HG03060 (cell line): ENCODE data around the gene DPP9.

Experiments
- ATAC-seq: cut with Tn5 transposase; IDR thresholded peaks from one replicate; pipeline ENCODE4 v1.9.1; 2021; ENCODE audit warnings: low read depth, moderate number of reproducible peaks; ENCODE audit not compliant: unreplicated experiment

The DPP9 gene

DNA sequence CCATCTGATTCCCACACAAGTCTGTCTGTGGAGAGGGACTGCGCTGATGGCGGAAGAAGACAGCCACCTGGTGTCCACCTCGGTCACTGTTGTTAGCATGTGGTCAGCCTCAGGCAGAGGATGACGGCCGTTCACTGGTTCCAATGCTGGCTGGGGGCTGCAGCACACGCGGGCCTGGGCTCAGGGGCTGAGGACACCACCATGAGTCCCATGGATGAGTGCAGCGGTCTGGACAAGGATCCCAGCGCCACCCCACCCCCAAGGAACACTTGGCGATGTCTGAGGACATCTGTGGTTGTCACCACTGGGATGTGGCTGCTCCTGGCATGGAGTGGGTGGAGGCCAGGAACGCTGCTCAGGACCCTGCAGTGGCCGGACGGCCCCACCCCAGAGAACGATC is 10.9 kb downstream of the DPP9 start:
- ATAC-seq: no peak

GRCh38 chr19:4711211-4711610 is 12.4 kb downstream of the DPP9 start:
- no peak for ATAC-seq

DNA sequence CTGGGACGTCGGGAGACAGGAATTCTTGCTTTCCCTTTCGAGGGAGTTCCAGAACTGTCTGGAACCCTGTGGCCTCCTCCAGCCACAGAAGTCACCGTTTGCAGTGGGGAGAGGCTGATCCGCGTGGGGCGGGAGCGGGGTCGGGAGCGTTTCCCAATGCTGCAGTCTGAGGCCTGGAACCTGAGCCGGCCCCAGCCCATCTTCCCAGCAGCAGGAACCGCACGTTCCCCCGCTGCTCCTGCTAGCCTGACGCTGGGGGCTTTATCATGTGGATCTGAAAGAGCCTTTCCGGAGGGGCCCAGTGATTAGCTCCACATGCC is 13.4 kb downstream of the DPP9 start:
- ATAC-seq: no peak

- no peak for ATAC-seq
Observed at GRCh38 chr19:4709440-4710280, 14.0 kb downstream of the DPP9 start.

GRCh38 chr19:4707956-4708650 is 15.5 kb downstream of the DPP9 start:
- ATAC-seq: no peak

DNA sequence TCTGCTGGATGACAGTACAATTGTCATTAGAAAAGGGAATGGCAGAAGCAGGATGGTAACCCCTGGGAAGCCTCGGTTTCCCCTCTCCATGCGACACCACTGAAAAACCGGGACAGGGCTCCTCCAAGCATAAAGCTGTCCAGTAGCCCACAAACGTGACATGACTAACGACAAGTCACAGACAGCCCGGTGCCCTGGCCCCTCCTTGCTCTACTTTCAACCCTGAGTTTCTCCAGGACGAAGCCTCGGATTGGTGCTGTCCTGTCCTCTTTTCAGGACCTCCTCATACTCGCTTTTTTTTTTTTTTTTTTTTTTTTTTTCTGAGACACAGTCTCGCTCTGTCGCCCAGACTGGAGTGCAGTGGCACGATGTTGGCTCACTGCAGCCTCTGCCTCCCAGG is 16.3 kb downstream of the DPP9 start:
- ATAC-seq: no peak

- ATAC-seq: no peak
Observed at GRCh38 chr19:4705413-4706131, 18.1 kb downstream of the DPP9 start.

DNA sequence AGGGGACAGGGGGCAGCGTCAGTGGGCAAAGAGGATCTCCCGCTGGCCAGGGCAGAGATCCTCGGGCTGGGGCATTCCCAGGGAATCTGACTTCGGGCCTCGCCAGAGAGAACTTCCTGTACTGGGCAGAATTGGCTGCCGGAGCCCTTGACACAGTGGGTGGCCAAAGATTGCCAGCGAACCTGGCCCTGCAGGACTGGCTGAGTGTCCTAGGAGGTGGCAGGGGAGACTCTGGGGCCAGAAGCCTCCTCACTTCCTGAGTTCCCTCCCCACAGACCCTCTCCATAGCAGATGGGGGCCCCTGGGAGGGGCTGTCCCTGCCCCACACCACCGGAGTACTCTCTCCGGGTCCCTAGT is 19.3 kb downstream of the DPP9 start:
- no peak for ATAC-seq

GRCh38 chr19:4703671-4704316 is 19.8 kb downstream of the DPP9 start:
- ATAC-seq: no peak

GRCh38 chr19:4702764-4703163 is 20.9 kb downstream of the DPP9 start:
- no peak for ATAC-seq

GRCh38 chr19:4701557-4701956 is 22.1 kb downstream of the DPP9 start:
- no peak for ATAC-seq

GRCh38 chr19:4700693-4700970 is 23.0 kb downstream of the DPP9 start:
- ATAC-seq: no peak

DNA sequence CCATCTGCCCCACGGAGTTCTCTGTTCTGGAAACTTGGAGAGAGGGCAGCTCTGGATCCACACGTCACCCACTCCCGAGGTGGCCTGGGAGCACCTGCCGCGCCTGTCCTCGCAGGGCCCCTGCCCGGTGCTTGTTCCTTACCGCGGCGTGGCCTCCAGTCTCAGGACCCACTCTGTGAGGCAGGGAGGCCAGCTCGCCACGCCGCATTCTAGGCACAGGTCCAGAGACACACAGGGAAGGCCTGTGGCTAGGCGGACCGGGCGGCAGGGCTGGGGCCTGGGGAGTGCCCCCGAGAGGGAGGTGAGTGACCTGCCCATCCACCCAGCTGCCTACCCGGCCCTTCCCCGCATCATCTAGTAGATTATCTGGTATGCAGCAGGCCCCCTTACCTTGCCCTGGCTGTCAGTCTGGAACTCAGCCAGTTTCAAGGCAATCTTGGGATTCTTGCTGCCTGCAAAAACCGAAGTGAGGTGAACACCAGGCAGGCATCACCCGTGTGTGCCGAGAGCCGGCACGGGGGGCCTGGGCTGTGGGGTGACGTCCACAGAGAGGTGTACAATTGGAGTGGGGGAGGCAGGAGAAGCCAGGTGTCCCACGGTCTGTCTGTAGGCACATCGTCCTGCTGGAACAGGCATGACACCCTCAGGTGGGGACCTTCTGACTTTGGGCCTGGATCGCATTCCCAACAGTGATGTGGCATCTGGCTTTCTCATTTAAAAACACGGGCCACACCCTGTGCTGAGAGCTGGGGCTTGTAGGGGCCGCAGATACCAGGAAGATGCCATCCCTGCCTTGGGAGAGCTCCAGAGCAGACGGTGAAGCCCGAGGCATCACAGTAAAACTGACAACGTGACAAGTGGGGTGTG is 23.6 kb downstream of the DPP9 start:
- ATAC-seq: no peak

GRCh38 chr19:4697304-4697703 is 26.3 kb downstream of the DPP9 start:
- no peak for ATAC-seq

- no peak for ATAC-seq
Observed at GRCh38 chr19:4695224-4695731, 28.4 kb downstream of the DPP9 start.

GRCh38 chr19:4694211-4694987 is 29.2 kb downstream of the DPP9 start:
- no peak for ATAC-seq

DNA sequence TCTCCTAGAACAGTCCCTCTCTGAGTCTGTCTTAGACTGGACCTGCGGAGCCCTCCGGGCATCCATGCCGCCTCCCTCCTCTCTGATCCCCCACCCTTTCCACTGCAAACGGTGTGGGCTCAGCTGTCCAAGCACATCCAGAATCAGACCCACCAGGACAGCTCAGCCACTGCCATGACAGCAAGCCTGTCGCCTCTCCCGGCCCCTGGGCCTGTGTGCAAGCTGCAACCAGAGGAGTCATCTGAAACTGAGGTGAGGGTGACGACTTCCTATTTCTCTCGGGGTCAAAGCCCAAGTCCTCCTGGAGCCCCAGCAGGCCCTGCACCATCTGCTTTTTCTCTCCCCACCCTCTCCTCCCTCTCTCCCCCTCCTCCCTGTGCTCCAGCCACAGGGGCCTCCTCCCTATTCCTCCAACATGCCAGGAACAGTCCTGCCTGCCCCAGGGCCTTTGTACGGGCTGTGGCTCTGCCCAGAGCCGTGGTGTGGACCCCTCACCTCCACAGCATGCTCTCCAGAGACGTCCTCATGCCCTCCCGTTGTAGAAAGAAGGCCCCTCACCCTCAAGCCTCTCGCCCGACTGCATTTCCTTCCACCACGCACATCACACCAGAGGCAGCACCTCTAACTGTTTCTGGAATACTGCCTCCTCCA is 30.0 kb downstream of the DPP9 start:
- no peak for ATAC-seq

- ATAC-seq: no peak
Observed at GRCh38 chr19:4693078-4693350, 30.6 kb downstream of the DPP9 start.
